ENCODE results near the gene TSSC4.

- TF ChIP-seq POLR2AphosphoS5 (IDR thresholded peaks at IDR 0.05; ENCODE audit: borderline replicate concordance, low read depth, low read length), result no peak
- no peak for TF ChIP-seq EZH2 (IDR thresholded peaks at IDR 0.05)
Observed at GRCh38 chr11:2409126-2409525, 8.6 kb downstream of the TSSC4 start.

All from SK-N-MC (cell line).